SK-N-SH (cell line): ENCODE data around the gene DCDC2B.

ENCODE experiments used
- CHD2 ChIP-seq: fragments of 150-350 bp; IDR thresholded peaks from 2 replicates; pipeline ENCODE4 v1.6.1; 2018; ENCODE audit warnings: low read length; ENCODE audit not compliant: partially characterized antibody
- CTCF ChIP-seq: fragments of 200-600 bp; sonication (generic); IDR thresholded peaks from 2 replicates; pipeline ENCODE4 v1.6.1; 2017; ENCODE audit warnings: antibody characterized with exemption, mild to moderate bottlenecking, moderate library complexity
- EP300 ChIP-seq, 2 experiments: IDR thresholded peaks; 2 replicates each; pipeline versions ENCODE4 v1.4.0 to v1.6.1; 2012; ENCODE audit warnings: borderline replicate concordance in 1 of 2, low read depth in 1 of 2, low read length in 1 of 2
- JUND ChIP-seq: IDR thresholded peaks from 2 replicates; pipeline ENCODE4 v1.4.0; 2012
- MXI1 ChIP-seq: IDR thresholded peaks from 2 replicates; pipeline ENCODE4 v1.6.1; 2012; ENCODE audit warnings: mild to moderate bottlenecking, low read depth, low read length, improper control_type of control experiment
- NFIC ChIP-seq: IDR thresholded peaks from 2 replicates; pipeline ENCODE4 v1.4.0; 2012; ENCODE audit warnings: borderline replicate concordance
- POLR2AphosphoS5 ChIP-seq: IDR thresholded peaks from 2 replicates; pipeline ENCODE4 v1.6.1; 2012; ENCODE audit warnings: low read depth, low read length
- RAD21 ChIP-seq: IDR thresholded peaks from 2 replicates; pipeline ENCODE4 v1.6.1; 2012; ENCODE audit warnings: mild to moderate bottlenecking, low read length
- RCOR1 ChIP-seq: fragments of 150-350 bp; IDR thresholded peaks from 2 replicates; pipeline ENCODE4 v1.6.1; 2017; ENCODE audit warnings: antibody characterized with exemption, low read length
- REST ChIP-seq: IDR thresholded peaks from 2 replicates; pipeline ENCODE4 v1.6.1; 2012; ENCODE audit warnings: mild to moderate bottlenecking, low read depth, low read length, moderate library complexity
- SIN3A ChIP-seq: IDR thresholded peaks from 2 replicates; pipeline ENCODE4 v1.6.1; 2012; ENCODE audit warnings: low read depth, mild to moderate bottlenecking, low read length, moderate library complexity, borderline replicate concordance
- TAF1 ChIP-seq: IDR thresholded peaks from 2 replicates; pipeline ENCODE4 v1.6.1; 2012; ENCODE audit warnings: low read depth, mild to moderate bottlenecking, low read length, moderate library complexity, borderline replicate concordance
- USF2 ChIP-seq: fragments of 150-350 bp; IDR thresholded peaks from 2 replicates; pipeline ENCODE4 v1.6.1; 2017; ENCODE audit warnings: antibody characterized with exemption, low read length, low read depth, borderline replicate concordance

GRCh38 chr1:32249831-32250525 is 41.1 kb downstream of the DCDC2B start:
- no peak for TF ChIP-seq CTCF
- no peak for TF ChIP-seq USF2
- no peak for TF ChIP-seq EP300 (IDR thresholded peaks at IDR 0.05; ENCODE audit: borderline replicate concordance in 1 of 2, low read depth in 1 of 2, low read length in 1 of 2)
- TF ChIP-seq RCOR1, result no peak
- no peak for TF ChIP-seq JUND
- no peak for TF ChIP-seq NFIC
- no peak for TF ChIP-seq REST
- TF ChIP-seq CHD2, result no peak
- no peak for TF ChIP-seq POLR2AphosphoS5
- no peak for TF ChIP-seq TAF1
- no peak for TF ChIP-seq RAD21
- no peak for TF ChIP-seq SIN3A
- no peak for TF ChIP-seq MXI1
